HCT116 (cell line): Measurements from ENCODE around the gene TK2. TPM values are rescaled to one million over a fixed set of nuclear protein-coding genes. Genes with fewer than 3 reads are reported as not detected.

Experiments used
- ATAC-seq: fragments of 200-7000 bp; cut with Tn5 transposase; 2 replicates; pipeline ENCODE4 v1.9.1; 2020; ENCODE audit warnings: mild to moderate bottlenecking, moderate library complexity
- BruUV-seq: library from RNA; stranded (reverse); fragments of 400-500 nt; replicated peaks from 2 replicates; lab custom pipeline; 2021; lab: Mats Ljungman, UMichigan
- CTCF ChIA-PET: fragments of 300-600 bp; sonication (Branson Sonifier 250); formaldehyde crosslinking; loops from one replicate; lab custom pipeline; 2021; ENCODE audit warnings: antibody characterized with exemption; lab: Charles Lee
- POLR2A ChIA-PET: fragments of 300-600, 350-600 bp; sonication (Branson Sonifier 250); formaldehyde crosslinking; loops from one replicate; lab custom pipeline; 2021; ENCODE audit warnings: antibody characterized with exemption; lab: Charles Lee
- RAD21 ChIA-PET, 2 experiments: fragments of 300-600 bp; sonication (Branson Sonifier 250); formaldehyde crosslinking; loops; one replicate each; lab custom pipeline; 2023; ENCODE audit warnings: low total read pairs in 2 of 2; ENCODE audit not compliant: uncharacterized antibody in 2 of 2, unreplicated experiment in 2 of 2, low non-redundant PET in 1 of 2; lab: Charles Lee
- DNase-seq: peaks from one replicate; pipeline ENCODE4 v3.0.0-alpha.2; 2010; ENCODE audit warnings: low read depth, low spot score
- H2AFZ ChIP-seq: fragments of 200-600 bp; shearing (Covaris generic), sonication (generic); 2 replicates; pipeline ENCODE4 v1.6.1; 2017; ENCODE audit warnings: low read depth, mixed run types, mixed read lengths, antibody characterized with exemption, low read length; ENCODE audit not compliant: poor library complexity, severe bottlenecking
- H3K27ac ChIP-seq: 2 replicates; pipeline ENCODE4 v1.5.1; 2012; ENCODE audit warnings: low read depth, low read length
- H3K27me3 ChIP-seq: fragments of 200-600 bp; sonication (generic); 2 replicates; pipeline ENCODE4 v1.6.1; 2016; ENCODE audit warnings: mixed run types, low read length, mixed read lengths; ENCODE audit not compliant: insufficient read depth
- H3K36me3 ChIP-seq, 2 experiments: fragments of 200-500 bp in 1 of 2; fragments of 200-600 bp in 1 of 2; sonication (Bioruptor generic) in 1 of 2; sonication (generic) in 1 of 2; 2 replicates each; pipeline versions ENCODE4 v1.5.1 to v1.6.1; 2014 to 2016; ENCODE audit warnings: low read length in 2 of 2, inconsistent platforms in 1 of 2, mixed read lengths in 1 of 2, mixed run types in 1 of 2; ENCODE audit not compliant: insufficient read depth in 2 of 2, control insufficient read depth in 1 of 2
- H3K4me1 ChIP-seq, 2 experiments: fragments of 200-600 bp in 1 of 2; sonication (generic) in 1 of 2; 2 replicates each; pipeline versions ENCODE4 v1.5.1 to v1.6.1; 2012 to 2017; ENCODE audit warnings: low read length in 2 of 2, inconsistent platforms in 1 of 2, mild to moderate bottlenecking in 1 of 2, mixed read lengths in 1 of 2, mixed run types in 1 of 2, moderate library complexity in 1 of 2; ENCODE audit not compliant: insufficient read depth in 2 of 2, control insufficient read depth in 1 of 2
- H3K4me2 ChIP-seq: fragments of 200-600 bp; sonication (generic); 2 replicates; pipeline ENCODE4 v1.6.1; 2017; ENCODE audit warnings: mixed run types, low read length, mixed read lengths
- H3K4me3 ChIP-seq, 2 experiments: fragments of 200-600 bp in 1 of 2; sonication (generic) in 1 of 2; replicated peaks in 1 of 2; 2 replicates each; pipeline ENCODE4 v1.5.1; 2011 to 2016; ENCODE audit warnings: low read length in 2 of 2, control low read depth in 1 of 2, low read depth in 1 of 2, mild to moderate bottlenecking in 1 of 2, mixed read lengths in 1 of 2, mixed run types in 1 of 2
- H3K79me2 ChIP-seq: fragments of 200-600 bp; sonication (generic); 2 replicates; pipeline ENCODE4 v1.6.1; 2017; ENCODE audit warnings: mild to moderate bottlenecking, mixed run types, low read length, moderate library complexity, mixed read lengths; ENCODE audit not compliant: insufficient read depth
- H3K9ac ChIP-seq: fragments of 200-600 bp; sonication (generic); 2 replicates; pipeline ENCODE4 v1.6.1; 2016; ENCODE audit warnings: low read length, mixed read lengths
- H3K9me2 ChIP-seq: fragments of 200-600 bp; sonication (generic), shearing (Covaris generic); 2 replicates; pipeline ENCODE4 v1.6.1; 2017; ENCODE audit warnings: mixed run types, mild to moderate bottlenecking, moderate library complexity; ENCODE audit not compliant: insufficient read depth
- H3K9me3 ChIP-seq, 2 experiments: fragments of 200-500 bp in 1 of 2; fragments of 200-600 bp in 1 of 2; sonication (Bioruptor generic) in 1 of 2; sonication (generic) in 1 of 2; 2 replicates each; pipeline ENCODE4 v1.6.1; 2014 to 2017; ENCODE audit warnings: low read length in 2 of 2, mixed read lengths in 2 of 2, inconsistent platforms in 1 of 2, low read depth in 1 of 2, mild to moderate bottlenecking in 1 of 2, mixed run types in 1 of 2, moderate library complexity in 1 of 2; ENCODE audit not compliant: control insufficient read depth in 1 of 2, insufficient read depth in 1 of 2
- H4K20me1 ChIP-seq: fragments of 200-600 bp; sonication (generic), shearing (Covaris generic); 2 replicates; pipeline ENCODE4 v1.6.1; 2017; ENCODE audit warnings: mixed run types, mild to moderate bottlenecking, moderate library complexity; ENCODE audit not compliant: insufficient read depth
- CEBPB ChIP-seq: IDR thresholded peaks from 2 replicates; pipeline ENCODE4 v1.6.1; 2012; ENCODE audit warnings: low read depth
- EGR1 ChIP-seq: IDR thresholded peaks from 2 replicates; pipeline ENCODE4 v1.6.1; 2012; ENCODE audit warnings: low read depth
- ELF1 ChIP-seq: IDR thresholded peaks from 2 replicates; pipeline ENCODE4 v1.6.1; 2012; ENCODE audit warnings: low read depth, borderline replicate concordance
- EZH2phosphoT487 ChIP-seq: fragments of 200-600 bp; IDR thresholded peaks from 2 replicates; pipeline ENCODE4 v1.6.1; 2018; ENCODE audit warnings: antibody characterized with exemption, borderline replicate concordance
- FOSL1 ChIP-seq: IDR thresholded peaks from 2 replicates; pipeline ENCODE4 v1.6.1; 2012; ENCODE audit warnings: low read depth
- JUND ChIP-seq: IDR thresholded peaks from 2 replicates; pipeline ENCODE4 v1.6.1; 2012
- MAX ChIP-seq: IDR thresholded peaks from 2 replicates; pipeline ENCODE4 v1.6.1; 2012
- POLR2AphosphoS5 ChIP-seq: IDR thresholded peaks from 2 replicates; pipeline ENCODE4 v1.6.1; 2011; ENCODE audit warnings: mild to moderate bottlenecking, low read depth, low read length, moderate library complexity
- RAD21 ChIP-seq: IDR thresholded peaks from 2 replicates; pipeline ENCODE4 v1.6.1; 2012; ENCODE audit warnings: low read depth, mild to moderate bottlenecking
- SIN3A ChIP-seq: IDR thresholded peaks from 2 replicates; pipeline ENCODE4 v1.6.1; 2012; ENCODE audit warnings: low read depth
- SP1 ChIP-seq: IDR thresholded peaks from 2 replicates; pipeline ENCODE4 v1.6.1; 2012; ENCODE audit warnings: low read depth
- TCF7L2 ChIP-seq: IDR thresholded peaks from 2 replicates; pipeline ENCODE4 v1.7.0; 2011; ENCODE audit warnings: borderline replicate concordance, inconsistent platforms; ENCODE audit not compliant: insufficient read depth, insufficient read length; ENCODE audit errors: extremely low read depth
- ZBTB33 ChIP-seq: IDR thresholded peaks from 2 replicates; pipeline ENCODE4 v1.6.1; 2011; ENCODE audit warnings: mild to moderate bottlenecking, low read length, moderate library complexity; ENCODE audit not compliant: insufficient replicate concordance; ENCODE audit errors: extremely low read depth
- ZFX ChIP-seq: fragments of 450-650 bp; IDR thresholded peaks from 2 replicates; pipeline ENCODE4 v1.6.1; 2017
- ZNF274 ChIP-seq: fragments of 200-500 bp; sonication (Bioruptor generic); IDR thresholded peaks from 2 replicates; pipeline ENCODE4 v1.6.1; 2014; ENCODE audit warnings: mild to moderate bottlenecking, low read depth, low read length, inconsistent platforms
- intact Hi-C: fragments of 100-400 bp; cut with micrococcal nuclease; formaldehyde crosslinking; loops from 2 replicates; pipeline ENCODE4 v1.10.0; 2022
- total RNA-seq: library from RNA; stranded (reverse); gene quantifications from one replicate; pipeline ENCODE4 v1.2.1, GENCODE V29; 2021; ENCODE audit not compliant: unreplicated experiment
- TF ChIP-seq, protein P1 (sequence below), 3 experiments: fragments of 200-600 bp in 1 of 3; sonication (generic) in 1 of 3; IDR thresholded peaks in 2 of 3; conservative IDR thresholded peaks in 1 of 3; 2 replicates each; pipeline ENCODE4 v1.5.1; 2012 to 2017; ENCODE audit warnings: low read depth in 2 of 3, low read length in 2 of 3, antibody characterized with exemption in 1 of 3, borderline replicate concordance in 1 of 3, control low read depth in 1 of 3, mild to moderate bottlenecking in 1 of 3, mixed read lengths in 1 of 3, mixed run types in 1 of 3, moderate library complexity in 1 of 3; ENCODE audit not compliant: insufficient read depth in 1 of 3

TK2 gene
- total RNA-seq, 1 experiment from 2014 or later: 15.4 TPM

DNA sequence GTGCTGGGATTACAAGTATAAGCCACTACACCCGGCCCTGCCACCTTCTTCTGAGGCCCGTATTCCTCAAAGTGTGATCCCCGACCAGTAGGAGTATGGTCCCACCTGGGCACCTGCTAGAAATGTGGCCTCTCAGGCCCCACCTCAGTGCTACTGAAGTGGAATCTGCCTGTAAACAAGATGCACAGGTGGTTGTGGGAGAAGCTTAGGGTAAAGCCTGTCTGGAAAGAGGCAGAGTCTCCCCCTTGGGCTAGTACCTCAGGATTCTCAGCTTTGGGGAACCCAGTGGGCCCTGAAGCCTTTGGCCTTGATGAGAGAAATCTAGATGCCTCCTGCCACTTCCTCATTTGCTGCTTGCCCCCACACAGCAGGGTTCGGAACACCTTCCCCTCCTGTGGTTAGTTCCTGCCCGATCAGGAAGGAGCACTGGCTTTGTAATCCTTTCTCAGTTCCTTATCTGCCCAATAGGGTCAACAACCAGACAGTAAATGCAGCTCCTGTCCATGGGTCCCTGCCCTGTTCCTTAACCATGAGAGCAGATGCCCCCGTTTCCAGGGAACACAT, 25.2 kb downstream of the TK2 start:
- POLR2A ChIA-PET: no interaction called here
- no peak for ATAC-seq

GRCh38 chr16:66523861-66524354, 26.0 kb downstream of the TK2 start:
- CTCF ChIA-PET: no interaction called here
- no peak for TF ChIP-seq SP1
- no peak for TF ChIP-seq ZBTB33
- TF ChIP-seq SIN3A: no peak
- TF ChIP-seq POLR2AphosphoS5: no peak
- TF ChIP-seq ZNF274: no peak
- TF ChIP-seq ELF1: no peak
- no peak for TF ChIP-seq RAD21
- TF ChIP-seq JUND: no peak
- TF ChIP-seq EZH2phosphoT487: no peak
- no peak for TF ChIP-seq TCF7L2
- no peak for TF ChIP-seq CEBPB
- TF ChIP-seq, protein P1, sequence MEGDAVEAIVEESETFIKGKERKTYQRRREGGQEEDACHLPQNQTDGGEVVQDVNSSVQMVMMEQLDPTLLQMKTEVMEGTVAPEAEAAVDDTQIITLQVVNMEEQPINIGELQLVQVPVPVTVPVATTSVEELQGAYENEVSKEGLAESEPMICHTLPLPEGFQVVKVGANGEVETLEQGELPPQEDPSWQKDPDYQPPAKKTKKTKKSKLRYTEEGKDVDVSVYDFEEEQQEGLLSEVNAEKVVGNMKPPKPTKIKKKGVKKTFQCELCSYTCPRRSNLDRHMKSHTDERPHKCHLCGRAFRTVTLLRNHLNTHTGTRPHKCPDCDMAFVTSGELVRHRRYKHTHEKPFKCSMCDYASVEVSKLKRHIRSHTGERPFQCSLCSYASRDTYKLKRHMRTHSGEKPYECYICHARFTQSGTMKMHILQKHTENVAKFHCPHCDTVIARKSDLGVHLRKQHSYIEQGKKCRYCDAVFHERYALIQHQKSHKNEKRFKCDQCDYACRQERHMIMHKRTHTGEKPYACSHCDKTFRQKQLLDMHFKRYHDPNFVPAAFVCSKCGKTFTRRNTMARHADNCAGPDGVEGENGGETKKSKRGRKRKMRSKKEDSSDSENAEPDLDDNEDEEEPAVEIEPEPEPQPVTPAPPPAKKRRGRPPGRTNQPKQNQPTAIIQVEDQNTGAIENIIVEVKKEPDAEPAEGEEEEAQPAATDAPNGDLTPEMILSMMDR (IDR thresholded peaks at IDR 0.05 in 2 of 3, conservative IDR thresholded peaks at IDR 0.05 in 1 of 3; ENCODE audit: borderline replicate concordance in 1 of 3, insufficient read depth in 1 of 3, low read depth in 2 of 3, low read length in 2 of 3): no peak
- no peak for TF ChIP-seq MAX
- no peak for TF ChIP-seq FOSL1
- TF ChIP-seq EGR1: no peak

More for the DNA sequence above, 25.2 kb downstream of the TK2 start:
- Histone ChIP-seq H3K79me2 (no peaks in the 10 kb centered on the region), H3K9me2 (no peaks in the 10 kb centered on the region), H3K4me2 (no peak overlapping the region), H3K4me3 (no peak overlapping the region), H3K9ac (no peak overlapping the region), H3K27me3 (no peaks in the 10 kb centered on the region), H4K20me1 (no peaks in the 10 kb centered on the region), H2AFZ (no peak overlapping the region), H3K27ac (no peak overlapping the region), H3K36me3 (peaks cover 0 to 4% of the 10 kb centered on the region in 2 experiments; a peak in 2 of 4 replicates), H3K9me3 (no peaks in the 10 kb centered on the region), H3K4me1 (peaks cover 26 to 30% of the 10 kb centered on the region in 2 experiments)
- no peak for DNase-seq
- RAD21 ChIA-PET: interaction anchor here in 1 of 2 experiments (0.7 kb wide), 1 partner anchor 9 kb away, joined by 4 read pairs; no protein-coding TSS in a partner anchor
- no TSS peak for BruUV-seq
- TF ChIP-seq EZH2phosphoT487: no peak
- no peak for TF ChIP-seq POLR2AphosphoS5
- TF ChIP-seq TCF7L2: no peak
- no peak for TF ChIP-seq CEBPB
- TF ChIP-seq ZFX: no peak
- CTCF ChIA-PET: no interaction called here
- intact Hi-C loops: no loop called here

More at GRCh38 chr16:66523861-66524354, 26.0 kb downstream of the TK2 start:
- Histone ChIP-seq H3K4me3 (no peak overlapping the region), H3K27me3 (no peaks in the 10 kb centered on the region), H3K4me1 (peaks cover 26 to 33% of the 10 kb centered on the region in 2 experiments), H3K4me2 (no peak overlapping the region), H4K20me1 (no peaks in the 10 kb centered on the region), H3K36me3 (peaks cover 0 to 2% of the 10 kb centered on the region in 2 experiments; a peak in 1 of 4 replicates), H2AFZ (no peak overlapping the region), H3K27ac (no peak overlapping the region), H3K9me2 (no peaks in the 10 kb centered on the region), H3K79me2 (no peaks in the 10 kb centered on the region), H3K9me3 (no peaks in the 10 kb centered on the region), H3K9ac (no peak overlapping the region)
- no peak for DNase-seq
- intact Hi-C loops: no loop called here
- ChIA-PET RAD21 (no interaction called here), POLR2A (no interaction called here)
- ATAC-seq: no peak
- no TSS peak for BruUV-seq
